Naive B cell (primary cell): ENCODE results near the gene SLC3A2. TPM values are rescaled to one million over a fixed set of nuclear protein-coding genes. Genes with fewer than 3 reads are reported as not detected.
A peak's percentile ranks its signal among the peaks of the same experiment; 100 is the strongest.

Source experiments
- ATAC-seq, 2 donors: fragments of 150-1000 bp; cut with Tn5 transposase; 2 replicates each; pipeline ENCODE4 v1.10.0; 2021; ENCODE audit warnings: low read depth in 2 of 2, mild to moderate bottlenecking in 2 of 2, moderate library complexity in 2 of 2
- DNase-seq: peaks from one replicate; pipeline ENCODE4 v3.0.0; 2022
- H3K27ac Mint-ChIP-seq, 6 donors: one replicate each; pipeline ENCODE4 v1.8.0; 2020 to 2022; ENCODE audit warnings: mild to moderate bottlenecking in 6 of 6, mixed read lengths in 6 of 6, moderate library complexity in 5 of 6, inconsistent platforms in 2 of 6
- H3K27me3 Mint-ChIP-seq, 3 donors: one replicate each; pipeline ENCODE4 v1.8.0; 2021 to 2022; ENCODE audit warnings: mixed read lengths in 3 of 3, mild to moderate bottlenecking in 1 of 3
- H3K36me3 Mint-ChIP-seq, 2 donors: one replicate each; pipeline ENCODE4 v1.8.0; 2020 to 2022; ENCODE audit warnings: mixed read lengths in 2 of 2, inconsistent platforms in 1 of 2, mild to moderate bottlenecking in 1 of 2
- H3K4me1 Mint-ChIP-seq, 3 donors: one replicate each; pipeline ENCODE4 v1.8.0; 2020 to 2022; ENCODE audit warnings: mixed read lengths in 3 of 3, inconsistent platforms in 1 of 3, mild to moderate bottlenecking in 1 of 3, moderate library complexity in 1 of 3
- H3K4me3 Mint-ChIP-seq, 8 donors: one replicate each; pipeline ENCODE4 v1.8.0; 2020 to 2022; ENCODE audit warnings: mild to moderate bottlenecking in 8 of 8, mixed read lengths in 8 of 8, moderate library complexity in 8 of 8, inconsistent platforms in 2 of 8
- H3K9me3 Mint-ChIP-seq, 7 donors: one replicate each; pipeline ENCODE4 v1.8.0; 2020 to 2022; ENCODE audit warnings: mixed read lengths in 7 of 7, mild to moderate bottlenecking in 5 of 7, inconsistent platforms in 2 of 7, moderate library complexity in 1 of 7
- polyA plus RNA-seq, 6 donors: library from polyadenylated mRNA; unstranded; fragments of 300-500 nt; fragmentation: Illumina TruSeq; gene quantifications; one replicate each; pipeline ENCODE4 v1.2.3, GENCODE V29; 2021; ENCODE audit warnings: low read depth in 6 of 6

Gene SLC3A2
- polyA plus RNA-seq, 6 donors from 2014 or later: 63.1 to 135 (median 81.1) TPM

DNA sequence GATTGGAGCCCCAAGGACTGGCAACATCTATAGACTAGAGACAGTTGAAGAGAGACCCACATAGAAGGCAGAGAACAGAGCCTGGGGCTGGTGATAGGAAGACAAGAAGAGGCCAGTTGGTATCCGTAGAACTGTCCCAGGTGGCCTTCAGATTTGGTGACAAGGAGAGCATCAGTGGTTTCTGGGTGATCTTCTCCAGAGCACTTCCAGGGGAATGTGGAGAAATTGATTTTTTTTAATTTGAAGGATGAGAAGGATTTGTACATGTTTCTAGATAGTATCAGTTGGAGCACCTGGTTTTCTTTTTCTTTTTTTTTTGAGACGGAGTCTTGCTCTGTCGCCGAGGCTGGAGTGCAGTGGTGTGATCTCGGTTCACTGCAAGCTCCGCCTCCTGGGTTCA, 14.8 kb downstream of the SLC3A2 start:
- no peak for DNase-seq
- Mint-ChIP-seq H3K36me3 (no peaks in the 10 kb centered on the region), H3K27ac (no peak overlapping the region), H3K9me3 (no peaks in the 10 kb centered on the region), H3K4me3 (no peak overlapping the region), H3K27me3 (peaks cover 17 to 33% (median 25%) of the 10 kb centered on the region in 3 donors), H3K4me1 (no peaks in the 10 kb centered on the region)
- ATAC-seq: no peak

DNA sequence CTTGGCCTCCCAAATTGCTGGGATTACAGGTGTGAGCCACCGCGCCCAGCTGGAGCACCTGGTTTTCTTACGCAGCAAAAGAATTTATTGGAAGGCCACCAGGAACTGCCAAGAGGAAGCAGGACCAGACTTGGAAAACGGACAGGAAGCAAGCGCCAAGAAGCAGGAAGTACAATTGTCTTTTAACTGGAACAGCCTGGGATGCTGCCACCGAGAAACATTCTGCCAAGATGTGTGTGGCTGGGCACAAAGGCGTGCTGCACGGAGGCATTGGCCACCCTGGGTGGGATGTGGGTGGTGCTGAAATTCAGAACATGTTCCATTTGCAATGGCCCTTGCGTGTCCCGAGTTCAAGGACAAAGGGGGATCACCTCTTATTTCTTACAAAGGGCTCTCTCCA, 15.4 kb downstream of the SLC3A2 start:
- peaks cover 17 to 38% (median 28%) of the 10 kb centered on the region in 3 donors for H3K27me3 Mint-ChIP-seq
- H3K36me3 Mint-ChIP-seq: no peaks in the 10 kb centered on the region
- no peaks in the 10 kb centered on the region for H3K9me3 Mint-ChIP-seq
- peak overlapping the region in 1 of 6 donors; percentile 76 for H3K27ac Mint-ChIP-seq
- DNase-seq (no peak), ATAC-seq (no peak)
- no peaks in the 10 kb centered on the region for H3K4me1 Mint-ChIP-seq
- no peak overlapping the region for H3K4me3 Mint-ChIP-seq

DNA sequence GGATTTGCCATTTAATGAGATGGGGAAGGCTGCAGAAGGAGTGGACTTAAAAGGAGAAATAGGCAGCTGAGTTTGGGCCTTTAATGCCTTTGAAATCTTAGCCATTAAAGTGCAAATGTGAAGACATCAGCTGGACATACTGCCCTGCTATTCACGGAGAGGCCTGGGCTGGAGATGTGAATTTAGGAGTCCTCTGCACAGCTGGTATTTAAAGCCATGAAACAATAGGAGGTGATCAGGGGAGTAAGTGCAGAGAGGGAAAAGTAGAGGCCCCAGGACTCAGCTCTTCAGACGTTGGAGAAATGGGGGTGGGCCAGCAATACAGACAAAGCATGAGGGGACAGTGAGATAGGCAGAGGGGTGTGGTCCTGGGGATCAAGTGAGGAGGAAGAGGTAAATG, 16.6 kb downstream of the SLC3A2 start:
- H3K9me3 Mint-ChIP-seq: no peaks in the 10 kb centered on the region
- no peak for ATAC-seq
- peak overlapping the region in 1 of 6 donors; percentile 82 for H3K27ac Mint-ChIP-seq
- H3K36me3 Mint-ChIP-seq: no peaks in the 10 kb centered on the region
- peaks cover 23 to 38% (median 28%) of the 10 kb centered on the region in 3 donors for H3K27me3 Mint-ChIP-seq
- H3K4me3 Mint-ChIP-seq: no peak overlapping the region
- DNase-seq: no peak
- no peaks in the 10 kb centered on the region for H3K4me1 Mint-ChIP-seq

DNA sequence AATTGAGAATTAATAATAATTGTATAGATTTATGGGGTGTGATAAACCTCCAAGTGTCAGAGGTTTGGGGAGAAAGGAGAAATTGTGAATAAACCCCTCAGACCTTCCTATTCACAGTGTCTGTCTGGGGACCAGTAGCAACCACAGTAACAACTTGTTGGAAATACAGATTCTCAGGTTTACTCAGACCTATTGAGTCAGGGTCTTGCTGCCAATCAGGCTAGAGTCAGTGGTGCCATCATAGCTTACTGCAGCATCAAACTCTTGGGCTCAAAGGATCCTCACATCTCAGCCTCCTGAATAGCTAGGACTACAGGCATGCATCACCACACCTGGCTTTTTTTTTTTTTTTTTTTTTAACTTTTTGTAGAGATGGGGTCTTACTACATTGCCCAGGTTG, 17.3 kb downstream of the SLC3A2 start:
- Mint-ChIP-seq H3K36me3 (no peaks in the 10 kb centered on the region), H3K4me1 (no peaks in the 10 kb centered on the region), H3K9me3 (no peaks in the 10 kb centered on the region), H3K4me3 (no peak overlapping the region), H3K27me3 (peaks cover 22 to 43% (median 28%) of the 10 kb centered on the region in 3 donors), H3K27ac (no peak overlapping the region)
- ATAC-seq (no peak), DNase-seq (no peak)

DNA sequence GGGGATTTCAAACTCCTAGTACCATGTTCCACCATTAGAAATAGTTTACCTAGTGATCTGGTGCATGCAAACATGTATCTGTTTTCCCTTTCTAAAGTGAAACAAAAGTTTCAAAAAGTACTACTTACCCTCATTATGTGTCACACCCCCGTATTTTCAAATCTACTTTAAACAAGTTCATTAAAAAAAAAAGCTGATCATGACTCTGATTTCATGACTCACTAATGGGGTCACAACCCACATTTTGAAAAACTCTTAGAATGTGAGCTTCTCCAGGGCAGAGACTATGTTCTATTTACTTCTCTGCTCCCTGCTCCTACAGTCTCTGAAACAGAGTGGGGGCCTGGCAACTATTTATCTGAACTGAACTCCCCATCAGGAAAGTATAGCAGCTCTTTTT, 22.2 kb downstream of the SLC3A2 start:
- DNase-seq (no peak), ATAC-seq (no peak)
- no peak overlapping the region for H3K4me3 Mint-ChIP-seq
- H3K27ac Mint-ChIP-seq: no peak overlapping the region
- H3K9me3 Mint-ChIP-seq: no peaks in the 10 kb centered on the region
- no peaks in the 10 kb centered on the region for H3K36me3 Mint-ChIP-seq
- H3K4me1 Mint-ChIP-seq: peaks cover 0 to 4% (median 0%) of the 10 kb centered on the region in 3 donors
- H3K27me3 Mint-ChIP-seq: peaks cover 23 to 47% (median 38%) of the 10 kb centered on the region in 3 donors

DNA sequence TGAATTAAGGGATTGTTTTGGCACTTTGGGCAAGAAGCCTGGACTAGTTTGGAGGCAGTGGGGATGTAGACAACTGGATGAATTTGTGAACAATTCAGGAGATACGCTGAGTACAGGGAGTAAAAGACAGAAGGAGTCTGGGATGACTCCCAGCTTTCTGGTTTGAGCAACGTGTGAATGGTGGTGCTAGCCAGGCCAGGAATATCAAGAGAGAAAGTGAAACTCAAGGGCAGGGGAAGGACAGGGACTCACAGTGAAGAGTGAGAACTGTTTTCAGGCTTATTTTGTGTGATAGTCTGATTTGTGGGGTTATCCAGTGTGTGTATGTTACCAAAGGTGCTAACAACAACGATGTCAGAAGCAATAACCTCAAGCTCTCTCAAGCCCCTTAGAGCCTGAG, 24.6 kb downstream of the SLC3A2 start:
- H3K9me3 Mint-ChIP-seq: no peaks in the 10 kb centered on the region
- H3K27me3 Mint-ChIP-seq: peaks cover 26 to 61% (median 35%) of the 10 kb centered on the region in 3 donors
- H3K36me3 Mint-ChIP-seq: no peaks in the 10 kb centered on the region
- peak overlapping the region in 2 of 6 donors; percentile 49 to 68 for H3K27ac Mint-ChIP-seq
- no peak overlapping the region for H3K4me3 Mint-ChIP-seq
- no peak for ATAC-seq
- peaks cover 0 to 4% (median 0%) of the 10 kb centered on the region in 3 donors for H3K4me1 Mint-ChIP-seq
- DNase-seq: no peak

DNA sequence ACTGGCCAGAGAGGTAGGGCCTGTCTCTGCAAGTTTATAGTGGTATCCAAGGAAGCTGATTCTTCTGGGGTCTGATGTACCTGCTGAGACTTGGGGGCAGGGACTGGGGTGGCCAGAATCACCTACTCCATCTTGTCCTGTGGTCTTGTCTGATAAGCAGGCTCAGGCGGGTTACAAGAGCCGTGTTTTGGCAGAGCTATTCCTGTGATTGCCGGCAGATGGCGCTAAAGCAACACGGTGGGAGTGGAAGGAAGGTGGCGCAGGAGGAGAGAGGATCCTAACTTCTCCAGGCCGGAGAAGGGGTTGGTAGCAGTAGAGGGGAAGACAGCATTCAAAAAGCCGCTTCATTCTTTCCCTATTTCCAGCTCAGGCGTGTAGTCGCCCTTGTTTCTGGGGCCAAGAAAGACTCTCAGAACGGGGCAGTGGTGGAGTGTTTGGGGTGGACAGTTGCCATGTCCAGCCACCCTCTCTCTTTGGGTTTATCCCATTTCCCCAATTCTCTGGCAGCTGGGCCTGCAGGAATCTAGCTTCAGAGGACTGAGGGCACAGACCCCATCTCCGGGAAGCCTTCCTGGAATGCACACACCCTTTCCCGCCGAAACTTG, 25.3 kb downstream of the SLC3A2 start:
- Mint-ChIP-seq H3K9me3 (no peaks in the 10 kb centered on the region), H3K36me3 (no peaks in the 10 kb centered on the region), H3K4me1 (peaks cover 0 to 4% (median 0%) of the 10 kb centered on the region in 3 donors), H3K27me3 (peaks cover 29 to 58% (median 33%) of the 10 kb centered on the region in 3 donors), H3K27ac (no peak overlapping the region), H3K4me3 (no peak overlapping the region)
- DNase-seq (peak; percentile 54), ATAC-seq (peak; percentile 71 to 73)

DNA sequence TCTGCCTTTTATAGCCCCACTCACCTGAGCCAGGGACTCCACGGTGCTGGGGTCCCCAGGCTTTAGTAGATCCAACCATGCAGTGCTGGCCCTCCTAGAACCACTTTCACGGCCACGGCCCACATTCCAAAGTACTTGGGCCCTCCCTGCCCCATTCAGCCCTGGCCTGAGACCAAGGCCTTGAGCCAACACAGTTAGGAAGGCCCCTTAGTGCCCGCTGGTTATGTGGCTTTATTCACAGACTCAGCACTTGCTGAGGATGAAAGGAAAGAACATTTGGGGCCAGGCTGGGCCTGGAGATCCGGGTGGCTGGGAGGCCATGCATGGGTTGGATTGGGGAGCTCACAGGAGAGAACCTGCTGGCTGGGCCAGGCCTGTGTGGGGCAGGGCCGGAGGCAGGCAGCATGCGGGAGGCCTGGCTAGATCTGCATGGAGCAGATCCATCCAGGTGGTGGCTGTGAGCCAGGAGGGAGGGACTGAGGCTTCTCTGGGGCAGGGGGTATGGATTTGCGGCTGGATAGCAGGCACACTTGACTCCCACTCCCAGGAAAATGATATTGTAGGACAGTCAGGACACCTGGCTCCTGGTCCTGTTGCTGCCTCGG, 27.9 kb downstream of the SLC3A2 start:
- Mint-ChIP-seq H3K4me1 (peaks cover 0 to 4% (median 0%) of the 10 kb centered on the region in 3 donors), H3K27me3 (peaks cover 30 to 58% (median 31%) of the 10 kb centered on the region in 3 donors), H3K4me3 (peak overlapping the region in 1 of 8 donors; percentile 10), H3K36me3 (no peaks in the 10 kb centered on the region), H3K9me3 (no peaks in the 10 kb centered on the region), H3K27ac (no peak overlapping the region)
- ATAC-seq (no peak), DNase-seq (no peak)

DNA sequence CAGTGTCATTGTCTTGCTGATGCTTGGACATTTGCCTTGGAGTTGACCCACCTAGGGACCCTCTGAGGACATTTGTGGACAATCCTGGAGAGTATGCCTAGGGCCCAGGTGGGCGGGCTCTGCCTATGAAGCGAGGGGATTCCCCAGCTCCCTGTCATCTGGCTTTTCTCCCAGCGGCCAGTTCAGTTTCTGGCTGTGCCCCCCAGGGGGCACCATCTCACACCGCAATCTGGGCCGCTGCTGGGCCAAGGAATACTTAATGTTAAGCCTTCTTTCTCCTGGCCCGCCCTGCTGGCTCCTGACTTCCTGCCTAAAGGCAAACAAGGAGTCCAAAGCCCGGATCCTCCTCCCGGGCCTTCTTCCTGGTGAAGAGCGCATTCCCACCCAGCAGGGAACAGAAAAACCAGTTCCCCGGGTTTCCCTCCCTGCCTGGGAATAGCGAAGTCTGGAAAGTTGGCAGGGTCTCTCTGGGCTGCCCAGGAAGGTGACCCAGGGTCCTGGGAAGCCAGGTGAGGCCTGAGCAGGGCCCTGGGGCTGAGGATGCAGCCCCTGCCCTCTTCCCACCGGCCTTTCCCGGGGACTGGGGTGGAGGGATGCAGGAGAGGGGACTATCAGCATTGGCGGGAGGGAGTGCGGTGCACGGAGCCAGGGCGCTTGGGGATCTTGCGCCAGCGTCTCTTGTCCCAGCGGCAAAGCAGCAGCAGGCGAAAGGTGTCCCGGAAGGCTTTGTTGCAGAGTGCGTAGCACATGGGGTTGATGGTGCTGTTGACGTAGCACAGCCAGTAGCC, 28.6 kb downstream of the SLC3A2 start:
- peaks cover 0 to 4% (median 0%) of the 10 kb centered on the region in 3 donors for H3K4me1 Mint-ChIP-seq
- DNase-seq (no peak), ATAC-seq (peak in 1 of 2 donors; percentile 27)
- H3K27ac Mint-ChIP-seq: peak overlapping the region in 1 of 6 donors; percentile 47
- H3K9me3 Mint-ChIP-seq: no peaks in the 10 kb centered on the region
- no peak overlapping the region for H3K4me3 Mint-ChIP-seq
- peaks cover 30 to 50% (median 31%) of the 10 kb centered on the region in 3 donors for H3K27me3 Mint-ChIP-seq
- no peaks in the 10 kb centered on the region for H3K36me3 Mint-ChIP-seq

DNA sequence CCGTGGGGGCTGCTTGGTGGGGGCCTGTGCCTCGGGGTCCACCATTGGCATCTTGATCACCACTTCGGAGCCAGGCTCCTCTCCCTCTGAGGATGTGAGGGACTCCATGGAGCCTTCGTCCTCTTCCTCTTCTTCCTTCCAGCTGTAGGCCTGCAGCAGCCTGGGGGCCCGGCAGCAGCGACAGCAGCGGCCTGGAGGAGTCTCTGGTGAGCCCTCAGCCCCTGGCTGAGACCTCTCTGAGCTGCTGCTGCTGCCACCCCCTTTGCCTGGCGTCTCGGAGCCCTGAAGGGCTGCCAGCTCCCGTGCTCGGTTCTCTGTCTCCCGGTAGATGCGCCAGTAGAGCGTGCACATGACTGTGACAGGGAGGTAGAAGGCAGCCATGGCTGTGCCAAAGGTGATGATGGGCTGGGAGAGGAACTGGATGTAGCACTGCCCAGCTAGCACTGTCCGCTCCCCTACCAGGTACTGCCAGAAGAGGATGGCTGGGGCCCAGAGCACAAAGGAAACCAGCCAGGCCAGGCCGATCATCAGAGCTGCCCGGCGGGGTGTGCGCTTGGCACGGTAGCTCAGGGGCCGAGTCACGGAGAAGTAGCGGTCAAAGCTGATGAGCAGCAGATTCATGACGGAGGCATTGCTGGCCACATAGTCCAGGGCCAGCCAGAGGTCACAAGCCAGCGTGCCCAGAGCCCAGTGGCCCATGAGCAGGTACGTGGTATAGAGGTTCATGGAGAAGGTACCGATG, 29.6 kb downstream of the SLC3A2 start:
- H3K4me3 Mint-ChIP-seq: no peak overlapping the region
- ATAC-seq (no peak), DNase-seq (no peak)
- H3K36me3 Mint-ChIP-seq: no peaks in the 10 kb centered on the region
- H3K9me3 Mint-ChIP-seq: no peaks in the 10 kb centered on the region
- peaks cover 27 to 49% (median 30%) of the 10 kb centered on the region in 3 donors for H3K27me3 Mint-ChIP-seq
- peaks cover 0 to under 1% (median 0%) of the 10 kb centered on the region in 3 donors for H3K4me1 Mint-ChIP-seq
- H3K27ac Mint-ChIP-seq: no peak overlapping the region

DNA sequence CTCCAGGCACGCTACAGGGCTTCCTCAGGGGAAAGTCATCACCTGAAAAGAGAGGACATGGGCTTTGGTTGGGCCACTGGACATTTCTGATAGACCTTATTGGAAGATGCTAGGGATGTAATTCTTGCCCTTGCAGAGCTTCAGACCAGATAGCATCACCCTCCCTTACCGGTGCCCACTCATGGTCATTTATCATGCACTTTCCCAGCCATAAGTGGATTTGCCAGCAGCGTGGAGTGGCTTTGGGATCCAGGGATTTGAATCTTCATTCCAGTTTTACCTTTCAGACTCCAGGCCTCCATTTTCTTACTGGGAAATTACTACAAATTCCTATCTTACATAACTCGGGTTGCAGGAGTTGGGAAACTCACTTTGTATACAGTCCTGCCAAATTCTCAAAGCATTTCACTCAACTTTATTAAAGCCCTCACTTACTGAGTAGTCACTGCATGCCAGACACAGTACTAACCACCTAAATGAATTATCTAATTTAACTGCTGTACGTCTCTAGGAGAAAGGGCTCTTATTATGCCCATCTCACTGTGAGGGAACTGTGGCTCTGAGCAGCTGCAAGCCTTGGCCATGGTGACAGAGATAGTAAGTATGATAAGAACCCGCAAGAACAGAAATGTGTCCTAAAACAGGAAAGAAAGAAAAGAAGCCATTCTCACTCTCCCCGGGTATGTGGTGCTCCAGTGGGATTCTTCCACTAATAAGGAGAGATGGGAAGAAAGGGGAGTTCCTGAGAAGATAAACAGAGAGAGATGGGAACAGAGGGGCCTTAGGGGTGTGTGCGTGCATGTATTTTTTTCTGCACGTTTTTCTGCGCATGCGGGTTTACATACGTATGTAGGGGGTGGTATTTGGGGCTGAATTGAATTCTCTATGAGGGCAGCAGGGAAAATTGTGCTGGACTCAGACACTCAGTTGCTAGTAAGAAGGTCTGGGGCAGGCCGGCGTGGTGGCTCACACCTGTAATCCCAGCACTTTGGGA, 30.7 kb downstream of the SLC3A2 start:
- DNase-seq (no peak), ATAC-seq (no peak)
- no peaks in the 10 kb centered on the region for H3K36me3 Mint-ChIP-seq
- H3K9me3 Mint-ChIP-seq: no peaks in the 10 kb centered on the region
- peaks cover 21 to 47% (median 29%) of the 10 kb centered on the region in 3 donors for H3K27me3 Mint-ChIP-seq
- H3K4me1 Mint-ChIP-seq: no peaks in the 10 kb centered on the region
- no peak overlapping the region for H3K4me3 Mint-ChIP-seq
- H3K27ac Mint-ChIP-seq: no peak overlapping the region

DNA sequence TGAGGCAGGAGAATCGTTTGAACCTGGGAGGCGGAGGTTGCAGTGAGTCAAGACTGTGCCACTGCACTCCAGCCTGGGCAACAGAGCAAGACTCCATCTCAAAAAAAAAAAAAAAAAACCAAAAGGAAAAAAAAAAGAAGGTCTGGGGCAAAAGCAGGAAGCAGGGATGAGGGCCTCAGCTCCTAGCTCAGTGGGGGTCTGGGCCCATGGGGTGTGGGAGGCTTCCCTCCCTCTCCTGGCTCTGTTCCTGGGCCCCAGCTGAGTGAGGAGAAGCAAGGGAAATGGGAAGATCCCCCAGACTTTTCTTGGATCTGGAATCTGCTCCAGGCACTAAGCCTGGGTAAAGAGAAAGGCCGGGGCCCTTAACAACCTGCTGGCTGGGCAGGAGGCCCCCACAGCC, 31.6 kb downstream of the SLC3A2 start:
- H3K36me3 Mint-ChIP-seq: no peaks in the 10 kb centered on the region

More for the DNA sequence above, 31.6 kb downstream of the SLC3A2 start:
- Mint-ChIP-seq H3K9me3 (no peaks in the 10 kb centered on the region), H3K27me3 (peaks cover 19 to 52% (median 35%) of the 10 kb centered on the region in 3 donors), H3K4me3 (no peak overlapping the region), H3K4me1 (no peaks in the 10 kb centered on the region), H3K27ac (no peak overlapping the region)
- no peak for DNase-seq
- no peak for ATAC-seq
